Iris pigment epithelial cell (primary cell): Measurements from ENCODE around the gene CTBP2.

Experiments used
- DNase-seq: peaks from one replicate; pipeline ENCODE4 v3.0.0-alpha.2; 2011; ENCODE audit warnings: low read depth

CTBP2 gene

GRCh38 chr10:125106586-125106985, 53.8 kb downstream of the CTBP2 start:
- no peak for DNase-seq

GRCh38 chr10:125105706-125106255, 54.6 kb downstream of the CTBP2 start:
- no peak for DNase-seq

GRCh38 chr10:125105155-125105554, 55.2 kb downstream of the CTBP2 start:
- no peak for DNase-seq

- DNase-seq: no peak
These were observed 55.8 kb downstream of the CTBP2 start for GRCh38 chr10:125104559-125104958.

- DNase-seq: no peak
These were observed 56.4 kb downstream of the CTBP2 start for GRCh38 chr10:125103924-125104323.

- no peak for DNase-seq
These were observed 56.9 kb downstream of the CTBP2 start for GRCh38 chr10:125103466-125103865.

GRCh38 chr10:125102821-125103220, 57.5 kb downstream of the CTBP2 start:
- no peak for DNase-seq

GRCh38 chr10:125102246-125102645, 58.1 kb downstream of the CTBP2 start:
- peak; percentile 86 for DNase-seq

- DNase-seq: no peak
These were observed 58.8 kb downstream of the CTBP2 start for GRCh38 chr10:125101581-125101980.

GRCh38 chr10:125101049-125101448, 59.3 kb downstream of the CTBP2 start:
- DNase-seq: no peak

- DNase-seq: no peak
These were observed 62.8 kb downstream of the CTBP2 start for GRCh38 chr10:125097409-125098070.

GRCh38 chr10:125096975-125097374, 63.4 kb downstream of the CTBP2 start:
- no peak for DNase-seq

- peak; percentile 32 for DNase-seq
These were observed 64.0 kb downstream of the CTBP2 start for GRCh38 chr10:125096371-125096770.

- peak; percentile 28 for DNase-seq
These were observed 64.6 kb downstream of the CTBP2 start for GRCh38 chr10:125095776-125096175.

GRCh38 chr10:125095228-125095627, 65.1 kb downstream of the CTBP2 start:
- DNase-seq: no peak

GRCh38 chr10:125094806-125095205, 65.6 kb downstream of the CTBP2 start:
- no peak for DNase-seq

GRCh38 chr10:125093974-125094705, 66.2 kb downstream of the CTBP2 start:
- DNase-seq: no peak

- DNase-seq: peak; percentile 76
These were observed 67.0 kb downstream of the CTBP2 start for GRCh38 chr10:125093199-125093973.

- no peak for DNase-seq
These were observed 67.8 kb downstream of the CTBP2 start for GRCh38 chr10:125092564-125093031.

- DNase-seq: peak; percentile 41
These were observed 68.5 kb downstream of the CTBP2 start for GRCh38 chr10:125091891-125092290.

- DNase-seq: peak; percentile 22
These were observed 70.9 kb downstream of the CTBP2 start for GRCh38 chr10:125089469-125089868.

GRCh38 chr10:125087897-125088215, 72.5 kb downstream of the CTBP2 start:
- no peak for DNase-seq
